ENCODE results near the gene STK25. TPM values are rescaled to one million over a fixed set of nuclear protein-coding genes. Genes with fewer than 3 reads are reported as not detected.

The STK25 gene
- total and polyA plus RNA-seq, 2 of the 8 experiments (the other 6 are each of a cell fraction or from before 2014, with no cell fraction given), result 159 to 546 TPM

DNA sequence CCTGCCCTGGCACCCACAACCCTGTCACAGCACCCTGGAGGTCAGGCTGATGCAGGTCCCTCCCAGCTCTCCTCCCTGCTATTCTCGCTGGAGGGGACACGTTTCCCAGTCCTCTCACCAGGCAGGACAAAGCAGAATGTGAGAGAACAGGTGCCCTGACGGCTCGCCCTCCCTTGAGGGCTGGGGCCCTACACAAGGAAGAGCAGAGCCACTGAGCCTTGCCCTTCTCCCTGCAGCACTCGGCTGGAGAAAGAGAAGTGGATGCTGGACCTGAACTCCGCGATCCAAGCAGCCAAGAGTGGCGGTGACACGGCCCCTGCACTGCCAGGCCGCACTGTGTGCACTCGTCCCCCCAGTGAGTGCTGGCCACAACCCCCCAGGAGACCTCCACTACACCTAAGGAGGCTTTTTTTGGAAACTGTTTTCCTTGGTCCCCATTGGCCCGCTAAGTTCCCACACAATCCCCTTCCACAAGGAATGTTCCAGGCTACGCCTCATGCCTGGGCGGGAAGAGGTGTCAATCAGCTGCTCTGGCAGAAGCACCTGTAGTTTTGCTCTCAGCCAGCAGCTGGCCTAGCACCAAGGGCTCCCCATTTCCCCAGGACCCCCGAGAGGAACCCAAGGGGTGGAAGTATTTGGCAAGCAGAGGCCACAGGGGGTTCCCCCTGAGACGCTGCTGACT is 17.4 kb downstream of the STK25 start:
- Histone ChIP-seq H3K27me3 (replicated peaks in 1 of 4; ENCODE audit: control insufficient read depth in 3 of 4, extremely low read depth in 1 of 4, insufficient read depth in 3 of 4, low read length in 3 of 4) (no peaks in the 10 kb centered on the region), H3K4ac (replicated peaks; ENCODE audit: insufficient read length, low read depth, low read length) (no peak overlapping the region), H3K79me2 (ENCODE audit: control insufficient read depth in 1 of 2, insufficient read depth in 2 of 2, low read length in 2 of 2) (no peaks in the 10 kb centered on the region), H3K79me1 (ENCODE audit: low read depth, low read length) (no peaks in the 10 kb centered on the region), H3K14ac (ENCODE audit: insufficient read length) (no peak overlapping the region), H3K23ac (ENCODE audit: insufficient read length) (no peak overlapping the region), H3K4me3 (ENCODE audit: extremely low read depth in 1 of 4, insufficient read depth in 2 of 4, low read depth in 3 of 4, low read length in 4 of 4) (no peak overlapping the region), H2AK5ac (ENCODE audit: low read depth, low read length) (no peak overlapping the region), H3K27ac (ENCODE audit: low read depth, low read length) (no peak overlapping the region), H3K23me2 (ENCODE audit: low read depth, low read length) (no peaks in the 10 kb centered on the region), H3K56ac (replicated peaks; ENCODE audit: insufficient read length, low read depth, low read length) (no peak overlapping the region), H3K36me3 (ENCODE audit: control insufficient read depth in 2 of 4, insufficient read depth in 4 of 4, low read length in 3 of 4) (peaks cover 5 to 26% (median 15%) of the 10 kb centered on the region in 4 experiments; a peak in 7 of 8 replicates), H2AFZ (ENCODE audit: low read length) (no peak overlapping the region), H3K4me1 (replicated peaks in 1 of 4; ENCODE audit: control insufficient read depth in 3 of 4, insufficient read depth in 4 of 4, low read length in 3 of 4) (no peaks in the 10 kb centered on the region; a peak in 1 of 7 replicates), H4K91ac (replicated peaks; ENCODE audit: insufficient read length, low read length) (no peak overlapping the region), H3K9ac (replicated peaks in 1 of 4; ENCODE audit: extremely low read depth in 1 of 4, low read depth in 3 of 4, low read length in 3 of 4) (no peak overlapping the region), H3K4me2 (ENCODE audit: insufficient read depth in 1 of 2, low read depth in 2 of 2, low read length in 2 of 2) (no peak overlapping the region), H3K18ac (ENCODE audit: extremely low read depth, low read length) (no peak overlapping the region; the same call in 1 of the 2 replicates), H4K5ac (ENCODE audit: insufficient read length, low read depth, low read length) (no peak overlapping the region), H2BK15ac (ENCODE audit: low read length) (no peak overlapping the region), H2BK5ac (ENCODE audit: low read depth, low read length) (no peak overlapping the region), H3K9me3 (ENCODE audit: insufficient read depth in 2 of 2, low read depth in 1 of 2, low read length in 1 of 2) (no peaks in the 10 kb centered on the region), H4K8ac (ENCODE audit: extremely low read depth, insufficient read depth, low read length) (no peak overlapping the region; the same call in 1 of the 2 replicates), H2BK12ac (ENCODE audit: low read depth, low read length) (no peak overlapping the region), H4K20me1 (replicated peaks in 1 of 2; ENCODE audit: control insufficient read depth in 1 of 2, insufficient read depth in 2 of 2, low read length in 2 of 2) (peaks cover 7 to 19% of the 10 kb centered on the region in 2 experiments), H2BK120ac (replicated peaks; ENCODE audit: low read depth, low read length) (no peak overlapping the region), H2BK20ac (ENCODE audit: low read length) (no peak overlapping the region)
- ChIA-PET POLR2A (ENCODE audit: partially characterized antibody) (interaction anchor here (0.9 to 9.1 kb wide), 11 partner anchors 8 to 388 kb away, joined by 3 to 104 read pairs (median 4); partner anchors contain the start of genes BOK, ING5 and STK25), CTCF (ENCODE audit: partially characterized antibody) (interaction anchor here (0.6 to 1.4 kb wide), 8 partner anchors 8 to 155 kb away, joined by 3 to 4 read pairs (median 3); no protein-coding TSS in a partner anchor)
- FAIRE-seq (no peak), DNase-seq (ENCODE audit: low read depth in 1 of 2, low spot score in 2 of 2) (no peak)
- 85% methylated on average over 16 of the region's 16 CpGs; no CpG with 5 or more reads in 1 of the 2 experiments for WGBS, 2 experiments (ENCODE audit: extremely low coverage in 1 of 2, insufficient coverage in 1 of 2, insufficient read length in 1 of 2, insufficient replicate concordance in 2 of 2, low coverage in 1 of 2, low lambda C conversion rate in 2 of 2, missing lambda C conversion rate in 1 of 2)
- TF ChIP-seq, protein P1, sequence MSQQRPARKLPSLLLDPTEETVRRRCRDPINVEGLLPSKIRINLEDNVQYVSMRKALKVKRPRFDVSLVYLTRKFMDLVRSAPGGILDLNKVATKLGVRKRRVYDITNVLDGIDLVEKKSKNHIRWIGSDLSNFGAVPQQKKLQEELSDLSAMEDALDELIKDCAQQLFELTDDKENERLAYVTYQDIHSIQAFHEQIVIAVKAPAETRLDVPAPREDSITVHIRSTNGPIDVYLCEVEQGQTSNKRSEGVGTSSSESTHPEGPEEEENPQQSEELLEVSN (IDR thresholded peaks at IDR 0.05), result peak; percentile 96
- TF ChIP-seq, protein P2, sequence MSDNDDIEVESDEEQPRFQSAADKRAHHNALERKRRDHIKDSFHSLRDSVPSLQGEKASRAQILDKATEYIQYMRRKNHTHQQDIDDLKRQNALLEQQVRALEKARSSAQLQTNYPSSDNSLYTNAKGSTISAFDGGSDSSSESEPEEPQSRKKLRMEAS (IDR thresholded peaks at IDR 0.05), result peak; percentile 76
- no peak for TF ChIP-seq POU5F1 (IDR thresholded peaks at IDR 0.05; ENCODE audit: low read depth, low read length)
- no peak for TF ChIP-seq RFX5 (IDR thresholded peaks at IDR 0.05; ENCODE audit: borderline replicate concordance, low read depth, low read length)
